ENCODE measurements around the gene PBX1.

DNA sequence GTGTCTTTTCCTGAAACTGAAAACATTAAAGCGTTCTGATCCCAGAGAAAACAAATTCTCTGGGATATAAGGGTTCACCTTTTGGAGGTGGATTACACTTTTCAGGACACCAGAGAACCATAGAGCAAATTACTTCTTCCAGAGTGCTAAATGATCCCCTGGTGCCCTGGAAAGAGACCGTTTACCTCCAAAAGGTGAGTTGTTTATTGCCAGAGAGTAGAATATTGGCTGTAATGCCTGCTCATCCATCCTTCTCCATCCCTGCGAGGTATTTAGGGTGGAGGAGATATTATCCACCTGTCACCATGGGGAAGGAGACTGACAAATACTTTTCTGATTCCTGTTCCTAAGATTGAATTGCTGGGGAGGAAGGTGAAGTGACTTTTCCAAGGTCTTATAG, 30.4 kb downstream of the PBX1 start:
- TF ChIP-seq POLR2A (IDR thresholded peaks at IDR 0.05; ENCODE audit: low read depth, low read length) (no peak), PAX5 (IDR thresholded peaks at IDR 0.05; ENCODE audit: insufficient read depth, low read length, severe bottlenecking) (no peak), POLR2AphosphoS5 (IDR thresholded peaks at IDR 0.05; ENCODE audit: low read depth, low read length) (no peak), POU2F2 (IDR thresholded peaks at IDR 0.05; ENCODE audit: low read depth, low read length) (no peak), TAF1 (IDR thresholded peaks at IDR 0.05; ENCODE audit: low read depth, low read length) (no peak), SPI1 (IDR thresholded peaks at IDR 0.05; ENCODE audit: low read depth, low read length) (no peak)

All from GM12891 (cell line).